Astrocyte of the cerebellum (primary cell): Measurements from ENCODE around the gene RPH3AL.

Experiments used
- DNase-seq: peaks from one replicate; pipeline ENCODE4 v3.0.0-alpha.2; 2011; ENCODE audit warnings: low read depth
- H3K4me3 ChIP-seq: 2 replicates; pipeline ENCODE4 v1.5.1; 2011; ENCODE audit warnings: mild to moderate bottlenecking, low read depth, low read length, moderate library complexity
- in situ Hi-C: cut with HindIII; loops from 2 replicates; pipeline ENCODE4 v1.10.0; 2017; ENCODE audit warnings: low sequenced_read_pairs
- TF ChIP-seq, protein P1 (sequence below): IDR thresholded peaks from 2 replicates; pipeline ENCODE4 v1.5.1; 2012; ENCODE audit warnings: low read length, low read depth, moderate library complexity, mild to moderate bottlenecking; ENCODE audit errors: missing control alignments

Gene RPH3AL

DNA sequence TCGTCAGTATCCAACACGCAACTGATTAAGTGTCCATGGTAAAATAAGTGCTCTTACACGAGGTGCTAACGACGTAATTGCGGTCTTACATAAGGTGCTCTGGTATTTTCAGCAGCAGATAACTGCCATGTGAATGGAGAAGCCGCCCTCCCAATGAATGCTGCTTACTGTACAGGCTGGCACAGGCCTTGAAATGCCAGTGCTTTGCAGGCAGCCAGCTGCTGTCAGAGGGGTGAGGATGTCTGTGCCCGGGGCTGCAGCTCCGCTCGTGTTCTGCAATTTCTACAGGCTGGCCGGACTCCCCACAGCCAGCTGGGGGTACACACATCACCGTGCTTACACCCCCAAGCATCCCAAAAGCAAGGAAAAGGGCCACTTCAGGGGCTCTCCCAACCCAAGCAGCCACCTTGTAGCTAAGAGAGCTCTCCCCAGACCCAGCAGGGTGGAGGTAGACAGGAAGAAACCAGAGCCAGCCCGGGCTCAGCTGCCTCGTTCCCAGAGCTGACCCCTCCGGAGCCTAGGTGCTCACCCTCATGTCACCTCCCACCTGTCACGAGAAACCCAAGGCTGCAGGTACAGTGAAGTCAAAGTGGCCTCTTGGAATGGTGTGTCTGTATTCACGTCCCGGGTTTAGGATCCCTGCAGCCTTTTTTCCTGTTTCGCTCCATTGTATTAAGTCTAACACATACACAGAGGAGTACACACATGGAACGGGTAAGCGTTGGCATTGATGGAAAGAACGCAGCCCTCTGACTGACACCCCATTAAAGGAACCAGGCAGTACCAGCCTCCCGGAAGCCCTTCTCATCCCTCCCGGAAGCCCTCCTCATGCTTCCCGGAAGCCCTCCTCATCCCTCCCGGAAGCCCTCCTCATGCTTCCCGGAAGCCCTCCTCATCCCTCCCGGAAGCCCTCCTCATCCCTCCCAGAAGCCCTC, 27.2 kb upstream of the RPH3AL start:
- in situ Hi-C loops, result no loop called here

DNA sequence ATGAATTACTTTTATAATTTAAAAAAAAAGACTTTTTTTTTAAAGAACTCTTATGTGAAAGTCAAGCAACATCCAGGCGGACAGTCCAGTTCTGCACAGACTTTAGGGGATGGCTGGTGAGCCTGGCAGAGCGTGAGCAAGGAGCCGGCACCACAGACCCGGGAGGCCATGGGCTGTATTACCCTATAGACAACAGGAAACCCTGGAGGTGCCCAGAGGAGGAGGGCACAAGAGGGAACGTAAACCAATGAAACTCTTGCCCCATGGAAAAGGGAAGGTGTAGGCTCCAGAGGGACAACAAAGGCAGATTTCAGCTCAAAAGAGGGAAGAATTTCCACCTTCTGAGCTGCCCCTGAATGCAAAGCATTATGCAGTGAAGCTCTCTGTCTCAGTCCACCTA, 25.5 kb upstream of the RPH3AL start:
- in situ Hi-C loops, result no loop called here
- no peak for DNase-seq
- TF ChIP-seq, protein P1, sequence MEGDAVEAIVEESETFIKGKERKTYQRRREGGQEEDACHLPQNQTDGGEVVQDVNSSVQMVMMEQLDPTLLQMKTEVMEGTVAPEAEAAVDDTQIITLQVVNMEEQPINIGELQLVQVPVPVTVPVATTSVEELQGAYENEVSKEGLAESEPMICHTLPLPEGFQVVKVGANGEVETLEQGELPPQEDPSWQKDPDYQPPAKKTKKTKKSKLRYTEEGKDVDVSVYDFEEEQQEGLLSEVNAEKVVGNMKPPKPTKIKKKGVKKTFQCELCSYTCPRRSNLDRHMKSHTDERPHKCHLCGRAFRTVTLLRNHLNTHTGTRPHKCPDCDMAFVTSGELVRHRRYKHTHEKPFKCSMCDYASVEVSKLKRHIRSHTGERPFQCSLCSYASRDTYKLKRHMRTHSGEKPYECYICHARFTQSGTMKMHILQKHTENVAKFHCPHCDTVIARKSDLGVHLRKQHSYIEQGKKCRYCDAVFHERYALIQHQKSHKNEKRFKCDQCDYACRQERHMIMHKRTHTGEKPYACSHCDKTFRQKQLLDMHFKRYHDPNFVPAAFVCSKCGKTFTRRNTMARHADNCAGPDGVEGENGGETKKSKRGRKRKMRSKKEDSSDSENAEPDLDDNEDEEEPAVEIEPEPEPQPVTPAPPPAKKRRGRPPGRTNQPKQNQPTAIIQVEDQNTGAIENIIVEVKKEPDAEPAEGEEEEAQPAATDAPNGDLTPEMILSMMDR, result no peak
- H3K4me3 ChIP-seq, result no peak overlapping the region

More for the DNA sequence above, 27.2 kb upstream of the RPH3AL start:
- H3K4me3 ChIP-seq, result no peak overlapping the region
- no peak for DNase-seq
- TF ChIP-seq, protein P1, result no peak

DNA sequence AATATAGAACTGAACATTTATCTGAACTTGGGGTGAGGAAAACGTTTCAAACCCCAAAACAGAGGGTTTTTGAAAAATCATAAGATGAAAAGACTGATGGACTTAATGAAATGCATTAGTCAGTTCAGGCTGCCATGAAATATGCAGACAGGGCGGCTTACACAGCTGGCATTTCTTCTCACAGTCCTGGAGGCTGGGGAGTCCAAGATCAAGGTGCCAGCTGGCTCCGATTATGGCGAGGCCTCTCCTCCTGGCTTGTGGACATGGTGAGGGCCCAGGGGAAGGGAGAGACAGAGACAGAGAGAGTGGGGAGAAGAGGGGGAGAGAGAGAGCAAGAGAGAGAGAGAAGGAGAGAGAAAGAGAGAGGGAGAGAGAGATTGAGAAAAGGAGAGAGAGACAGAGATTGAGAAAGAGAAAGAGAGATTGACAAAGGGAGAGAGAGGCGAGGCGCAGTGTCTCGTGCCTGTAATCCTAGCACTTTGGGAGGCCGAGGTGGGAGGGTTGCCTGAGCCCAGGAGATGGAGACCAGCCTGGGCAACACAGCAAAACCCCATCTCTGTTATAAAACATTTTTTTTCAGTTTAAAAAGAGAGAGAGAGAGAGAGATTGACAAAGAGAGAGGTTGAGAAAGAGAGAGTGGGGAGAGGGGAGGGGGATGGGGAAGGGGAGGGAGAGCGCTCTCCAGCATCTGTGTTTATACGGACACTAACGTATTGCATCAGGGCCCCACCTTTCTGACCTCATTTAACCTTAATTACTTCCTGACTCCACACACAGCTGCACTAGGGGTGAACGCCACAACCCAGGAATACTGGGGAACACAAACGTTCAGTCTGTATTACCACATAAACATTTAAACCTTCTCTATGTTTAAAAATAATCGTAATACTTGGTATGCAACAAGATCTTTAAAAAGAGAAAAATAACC, 24.6 kb upstream of the RPH3AL start:
- H3K4me3 ChIP-seq, result no peak overlapping the region
- DNase-seq, result no peak
- in situ Hi-C loops, result no loop called here
- TF ChIP-seq, protein P1, result no peak

DNA sequence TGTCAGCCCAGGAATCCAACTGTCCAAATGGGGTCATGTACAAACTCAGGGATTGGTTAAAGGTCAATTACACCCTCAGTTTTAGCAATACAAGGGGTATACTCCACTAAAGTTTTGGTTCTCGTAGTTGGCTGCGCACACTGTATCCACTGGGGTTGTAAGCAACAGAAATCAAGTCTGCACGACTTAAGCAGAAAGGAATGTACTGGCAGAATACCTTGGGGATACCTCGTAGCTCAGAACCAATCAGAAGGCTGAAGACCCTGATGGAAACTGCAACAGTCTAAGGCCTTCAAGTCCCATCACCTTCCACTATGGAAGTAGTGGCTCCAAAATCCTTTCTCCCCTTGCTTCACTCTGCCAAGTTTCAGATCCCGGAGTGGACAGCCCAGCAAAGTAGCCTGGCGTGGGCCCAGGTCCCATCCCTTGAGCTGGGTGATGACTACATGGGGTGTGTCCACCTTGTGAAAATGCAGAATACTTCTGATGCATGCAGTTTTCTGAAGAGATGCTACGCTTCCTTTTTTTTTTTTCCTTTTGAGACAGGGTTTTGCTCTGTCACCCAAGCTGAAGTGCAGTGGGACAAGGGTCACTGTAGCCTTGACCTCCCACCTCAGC, 21.1 kb upstream of the RPH3AL start:
- TF ChIP-seq, protein P1, result no peak
- no peak overlapping the region for H3K4me3 ChIP-seq
- in situ Hi-C loops, result no loop called here
- no peak for DNase-seq

DNA sequence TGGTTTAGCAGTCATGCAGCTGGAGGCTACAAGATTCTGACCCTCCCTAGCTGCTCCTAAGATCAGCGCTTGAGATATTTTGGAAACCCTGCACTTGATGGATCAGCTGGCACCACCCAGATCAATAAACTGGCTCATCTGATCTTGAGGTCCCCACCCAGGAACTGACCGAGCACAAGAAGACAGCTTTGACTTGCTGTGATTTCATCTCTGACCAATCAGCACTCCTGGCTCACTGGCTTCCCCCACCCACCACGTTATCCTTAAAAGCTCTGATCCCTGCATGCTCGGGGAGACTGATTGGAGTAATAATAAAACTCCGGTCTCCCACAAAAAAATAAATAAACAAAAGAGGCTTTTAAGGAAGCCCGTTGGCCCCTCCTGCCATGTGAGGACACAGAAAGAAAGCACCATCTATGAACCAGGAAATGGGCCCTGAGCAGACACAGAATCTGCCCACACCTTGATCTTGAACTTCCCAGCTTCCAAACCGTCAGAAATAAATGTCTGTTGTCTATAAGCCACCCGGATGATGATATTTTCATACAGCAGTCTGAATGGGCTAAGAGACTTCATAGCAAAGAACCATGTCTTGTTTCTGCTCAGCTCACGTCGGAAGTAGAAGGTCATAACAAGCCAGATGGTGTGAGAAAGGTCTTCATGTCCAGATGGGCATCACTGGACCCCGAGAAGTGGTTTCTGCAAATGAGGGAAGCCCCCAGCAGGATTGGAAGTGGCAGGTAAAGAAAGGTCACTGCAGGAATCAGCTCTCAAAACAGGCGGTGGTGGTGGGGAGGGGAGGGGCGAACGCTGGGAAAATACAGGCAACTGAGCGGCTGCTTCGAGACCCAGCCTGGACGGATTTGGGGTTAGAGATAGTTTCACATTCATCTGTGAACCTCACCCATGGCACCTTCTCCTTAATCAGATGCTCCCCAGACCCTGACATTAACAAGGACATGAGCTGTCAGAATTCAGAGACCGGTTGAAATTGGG, 19.8 kb upstream of the RPH3AL start:
- in situ Hi-C loops, result no loop called here
- TF ChIP-seq, protein P1, result no peak

More for the DNA sequence above, 19.8 kb upstream of the RPH3AL start:
- no peak overlapping the region for H3K4me3 ChIP-seq
- DNase-seq, result no peak
